Measurements from ENCODE around the gene PARP12. TPM values are rescaled to one million over a fixed set of nuclear protein-coding genes. Genes with fewer than 3 reads are reported as not detected.

Gene PARP12
- total RNA-seq, 1 donor from 2014 or later = 58.1 TPM

DNA sequence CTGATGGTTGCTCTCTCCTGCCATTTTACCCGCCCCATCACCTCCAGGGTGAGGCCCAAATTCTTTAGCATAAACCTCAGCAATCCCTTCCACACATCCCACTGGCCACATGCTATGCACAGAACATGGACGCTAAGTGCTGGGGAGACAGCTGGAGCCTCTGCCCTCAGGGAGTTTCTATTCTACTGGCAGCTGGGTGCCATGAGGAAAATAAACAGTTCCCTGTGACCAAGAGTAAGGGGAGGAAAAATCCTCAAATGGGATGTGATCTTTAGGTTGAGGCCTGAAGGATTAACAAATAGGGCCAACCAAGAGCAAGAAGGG is 1.2 kb downstream of the PARP12 start:
- Histone ChIP-seq H3K36me3 (ENCODE audit: insufficient read depth, low read length) (no peaks in the 10 kb centered on the region), H3K4me1 (ENCODE audit: insufficient read depth, low read length) (peaks cover 17% of the 10 kb centered on the region), H3K27ac (ENCODE audit: low read depth, low read length) (no peak overlapping the region), H3K4me3 (ENCODE audit: insufficient read depth, low read depth, low read length) (no peak overlapping the region), H3K79me2 (ENCODE audit: insufficient read depth, low read length) (no peaks in the 10 kb centered on the region), H3K4me2 (ENCODE audit: low read length) (peak overlapping the region; percentile 84), H3K9me3 (ENCODE audit: insufficient read depth, low read depth, low read length) (no peaks in the 10 kb centered on the region), H3K9ac (ENCODE audit: low read length) (no peak overlapping the region), H3K27me3 (ENCODE audit: insufficient read depth, low read length) (no peaks in the 10 kb centered on the region), H4K20me1 (ENCODE audit: insufficient read depth, low read length) (peaks cover 15% of the 10 kb centered on the region), H2AFZ (ENCODE audit: low read depth, low read length) (no peak overlapping the region)
- Mint-ChIP-seq H3K27ac (ENCODE audit: unreplicated experiment) (peak overlapping the region; percentile 44), H3K4me1 (ENCODE audit: low read depth, unreplicated experiment) (peaks cover 39% of the 10 kb centered on the region), H3K4me3 (ENCODE audit: unreplicated experiment) (peak overlapping the region; percentile 92), H3K9me3 (ENCODE audit: unreplicated experiment) (peaks cover 14% of the 10 kb centered on the region), H3K36me3 (ENCODE audit: low read depth, unreplicated experiment) (peaks cover 23% of the 10 kb centered on the region), H3K27me3 (ENCODE audit: low read depth, unreplicated experiment) (no peaks in the 10 kb centered on the region)
- TF ChIP-seq, protein P1, sequence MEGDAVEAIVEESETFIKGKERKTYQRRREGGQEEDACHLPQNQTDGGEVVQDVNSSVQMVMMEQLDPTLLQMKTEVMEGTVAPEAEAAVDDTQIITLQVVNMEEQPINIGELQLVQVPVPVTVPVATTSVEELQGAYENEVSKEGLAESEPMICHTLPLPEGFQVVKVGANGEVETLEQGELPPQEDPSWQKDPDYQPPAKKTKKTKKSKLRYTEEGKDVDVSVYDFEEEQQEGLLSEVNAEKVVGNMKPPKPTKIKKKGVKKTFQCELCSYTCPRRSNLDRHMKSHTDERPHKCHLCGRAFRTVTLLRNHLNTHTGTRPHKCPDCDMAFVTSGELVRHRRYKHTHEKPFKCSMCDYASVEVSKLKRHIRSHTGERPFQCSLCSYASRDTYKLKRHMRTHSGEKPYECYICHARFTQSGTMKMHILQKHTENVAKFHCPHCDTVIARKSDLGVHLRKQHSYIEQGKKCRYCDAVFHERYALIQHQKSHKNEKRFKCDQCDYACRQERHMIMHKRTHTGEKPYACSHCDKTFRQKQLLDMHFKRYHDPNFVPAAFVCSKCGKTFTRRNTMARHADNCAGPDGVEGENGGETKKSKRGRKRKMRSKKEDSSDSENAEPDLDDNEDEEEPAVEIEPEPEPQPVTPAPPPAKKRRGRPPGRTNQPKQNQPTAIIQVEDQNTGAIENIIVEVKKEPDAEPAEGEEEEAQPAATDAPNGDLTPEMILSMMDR (IDR thresholded peaks at IDR 0.05; ENCODE audit: insufficient read depth, low read depth, low read length) = no peak
- TF ChIP-seq EZH2 (IDR thresholded peaks at IDR 0.05; ENCODE audit: insufficient read depth, low read length) = no peak
- DNase-seq (ENCODE audit: low read depth) (no peak), FAIRE-seq (no peak)

DNA sequence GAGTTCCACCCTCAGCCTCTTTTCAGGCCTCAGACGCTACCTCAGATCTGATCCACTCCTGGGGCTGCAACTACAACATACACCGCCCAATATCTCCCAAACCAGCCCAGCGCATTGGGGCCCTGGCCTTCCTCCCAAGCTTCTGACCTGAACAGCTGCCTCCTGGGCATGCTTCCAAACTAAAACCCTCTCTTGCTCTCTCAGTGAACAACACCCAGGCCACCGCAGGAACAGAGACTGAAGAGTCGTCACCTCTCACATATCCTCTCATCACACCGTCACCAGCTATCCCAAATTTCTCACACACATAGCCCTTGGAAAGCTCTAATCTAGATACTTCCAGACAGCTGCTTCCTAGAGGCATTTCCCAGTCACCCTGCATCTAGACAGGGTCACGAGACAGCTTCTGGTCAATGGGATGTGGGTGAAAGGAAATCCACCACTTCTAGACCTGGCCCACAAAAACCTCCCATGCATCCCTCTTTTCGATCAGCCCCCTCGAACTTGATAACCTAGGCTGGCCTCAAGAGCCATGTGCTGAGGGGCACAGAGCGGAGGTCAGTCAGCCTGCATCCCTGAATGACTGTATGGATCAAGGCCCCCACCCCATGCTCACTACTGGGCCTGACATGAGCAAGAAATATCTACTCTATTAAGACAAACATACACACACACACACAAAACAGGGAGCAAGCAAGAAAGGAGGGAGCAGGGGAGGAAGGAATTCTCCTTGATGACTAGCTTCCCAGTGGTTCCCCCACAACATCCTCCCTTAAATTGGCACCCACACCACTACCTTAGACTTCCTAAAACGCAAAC is 1.8 kb downstream of the PARP12 start:
- Histone ChIP-seq H3K4me1 (ENCODE audit: insufficient read depth, low read length) (peaks cover 17% of the 10 kb centered on the region), H3K4me3 (ENCODE audit: insufficient read depth, low read depth, low read length) (no peak overlapping the region), H4K20me1 (ENCODE audit: insufficient read depth, low read length) (peaks cover 15% of the 10 kb centered on the region), H3K27me3 (ENCODE audit: insufficient read depth, low read length) (no peaks in the 10 kb centered on the region), H3K79me2 (ENCODE audit: insufficient read depth, low read length) (no peaks in the 10 kb centered on the region), H3K27ac (ENCODE audit: low read depth, low read length) (no peak overlapping the region), H3K4me2 (ENCODE audit: low read length) (peak overlapping the region; percentile 84), H2AFZ (ENCODE audit: low read depth, low read length) (no peak overlapping the region), H3K9ac (ENCODE audit: low read length) (no peak overlapping the region), H3K36me3 (ENCODE audit: insufficient read depth, low read length) (no peaks in the 10 kb centered on the region), H3K9me3 (ENCODE audit: insufficient read depth, low read depth, low read length) (no peaks in the 10 kb centered on the region)
- DNase-seq (ENCODE audit: low read depth) (peak; percentile 65), FAIRE-seq (no peak)
- Mint-ChIP-seq H3K27ac (ENCODE audit: unreplicated experiment) (peak overlapping the region; percentile 44), H3K4me1 (ENCODE audit: low read depth, unreplicated experiment) (peaks cover 41% of the 10 kb centered on the region), H3K4me3 (ENCODE audit: unreplicated experiment) (peak overlapping the region; percentile 92), H3K27me3 (ENCODE audit: low read depth, unreplicated experiment) (no peaks in the 10 kb centered on the region), H3K36me3 (ENCODE audit: low read depth, unreplicated experiment) (peaks cover 24% of the 10 kb centered on the region), H3K9me3 (ENCODE audit: unreplicated experiment) (peaks cover 8% of the 10 kb centered on the region)
- TF ChIP-seq, protein P1 (IDR thresholded peaks at IDR 0.05; ENCODE audit: insufficient read depth, low read depth, low read length) = no peak
- no peak for TF ChIP-seq EZH2 (IDR thresholded peaks at IDR 0.05; ENCODE audit: insufficient read depth, low read length)

DNA sequence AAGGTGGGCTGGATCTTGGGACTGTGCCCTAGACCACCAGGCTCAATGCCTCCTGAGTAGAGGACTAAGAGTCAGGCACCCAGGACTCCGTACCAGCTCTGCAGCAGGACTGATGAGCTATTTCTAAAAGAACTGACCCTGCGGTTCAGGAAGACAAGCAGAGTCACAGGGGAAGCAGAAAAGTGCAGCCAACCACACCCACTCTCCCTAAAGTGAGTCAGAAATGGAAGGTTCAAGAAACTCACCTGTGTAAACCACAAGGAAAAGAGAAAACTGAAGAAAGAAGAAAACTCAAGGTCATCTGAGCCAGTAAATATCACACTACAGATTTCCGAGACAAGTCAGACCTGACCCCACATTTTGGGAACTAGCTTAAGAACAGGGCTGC is 2.5 kb downstream of the PARP12 start:
- no peak overlapping the region for H3K27ac Mint-ChIP-seq (ENCODE audit: unreplicated experiment)
- peaks cover 8% of the 10 kb centered on the region for H3K9me3 Mint-ChIP-seq (ENCODE audit: unreplicated experiment)
- Histone ChIP-seq H3K79me2 (ENCODE audit: insufficient read depth, low read length) (no peaks in the 10 kb centered on the region), H3K9ac (ENCODE audit: low read length) (no peak overlapping the region), H2AFZ (ENCODE audit: low read depth, low read length) (no peak overlapping the region), H3K9me3 (ENCODE audit: insufficient read depth, low read depth, low read length) (no peaks in the 10 kb centered on the region), H3K27me3 (ENCODE audit: insufficient read depth, low read length) (no peaks in the 10 kb centered on the region), H4K20me1 (ENCODE audit: insufficient read depth, low read length) (peaks cover 15% of the 10 kb centered on the region), H3K36me3 (ENCODE audit: insufficient read depth, low read length) (no peaks in the 10 kb centered on the region), H3K4me1 (ENCODE audit: insufficient read depth, low read length) (peaks cover 17% of the 10 kb centered on the region), H3K4me3 (ENCODE audit: insufficient read depth, low read depth, low read length) (no peak overlapping the region), H3K27ac (ENCODE audit: low read depth, low read length) (no peak overlapping the region), H3K4me2 (ENCODE audit: low read length) (peak overlapping the region; percentile 84)
- H3K36me3 Mint-ChIP-seq (ENCODE audit: low read depth, unreplicated experiment) = peaks cover 29% of the 10 kb centered on the region
- peak overlapping the region; percentile 92 for H3K4me3 Mint-ChIP-seq (ENCODE audit: unreplicated experiment)
- FAIRE-seq = no peak
- H3K27me3 Mint-ChIP-seq (ENCODE audit: low read depth, unreplicated experiment) = no peaks in the 10 kb centered on the region
- H3K4me1 Mint-ChIP-seq (ENCODE audit: low read depth, unreplicated experiment) = peaks cover 41% of the 10 kb centered on the region
- DNase-seq (ENCODE audit: low read depth) = no peak
- TF ChIP-seq, protein P1 (IDR thresholded peaks at IDR 0.05; ENCODE audit: insufficient read depth, low read depth, low read length) = no peak
- TF ChIP-seq EZH2 (IDR thresholded peaks at IDR 0.05; ENCODE audit: insufficient read depth, low read length) = no peak
